ENCODE data around the gene RLF. TPM values are rescaled to one million over a fixed set of nuclear protein-coding genes. Genes with fewer than 3 reads are reported as not detected.

RLF gene
- total RNA-seq, 6 donors from 2014 or later = 8.9 to 22.3 (median 11.0) TPM

GRCh38 chr1:40270152-40270834 lies 109.1 kb downstream of the RLF start:
- no peak for TF ChIP-seq POLR2A (IDR thresholded peaks at IDR 0.05)
- no peak for TF ChIP-seq EP300 (IDR thresholded peaks at IDR 0.05)
- no peak for TF ChIP-seq POLR2AphosphoS5 (IDR thresholded peaks at IDR 0.05)
- TF ChIP-seq, protein P1, sequence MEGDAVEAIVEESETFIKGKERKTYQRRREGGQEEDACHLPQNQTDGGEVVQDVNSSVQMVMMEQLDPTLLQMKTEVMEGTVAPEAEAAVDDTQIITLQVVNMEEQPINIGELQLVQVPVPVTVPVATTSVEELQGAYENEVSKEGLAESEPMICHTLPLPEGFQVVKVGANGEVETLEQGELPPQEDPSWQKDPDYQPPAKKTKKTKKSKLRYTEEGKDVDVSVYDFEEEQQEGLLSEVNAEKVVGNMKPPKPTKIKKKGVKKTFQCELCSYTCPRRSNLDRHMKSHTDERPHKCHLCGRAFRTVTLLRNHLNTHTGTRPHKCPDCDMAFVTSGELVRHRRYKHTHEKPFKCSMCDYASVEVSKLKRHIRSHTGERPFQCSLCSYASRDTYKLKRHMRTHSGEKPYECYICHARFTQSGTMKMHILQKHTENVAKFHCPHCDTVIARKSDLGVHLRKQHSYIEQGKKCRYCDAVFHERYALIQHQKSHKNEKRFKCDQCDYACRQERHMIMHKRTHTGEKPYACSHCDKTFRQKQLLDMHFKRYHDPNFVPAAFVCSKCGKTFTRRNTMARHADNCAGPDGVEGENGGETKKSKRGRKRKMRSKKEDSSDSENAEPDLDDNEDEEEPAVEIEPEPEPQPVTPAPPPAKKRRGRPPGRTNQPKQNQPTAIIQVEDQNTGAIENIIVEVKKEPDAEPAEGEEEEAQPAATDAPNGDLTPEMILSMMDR (IDR thresholded peaks at IDR 0.05) = no peak
- Histone ChIP-seq H3K4me1 (peaks cover 0 to 5% (median 0%) of the 10 kb centered on the region in 4 donors), H3K36me3 (peaks cover 23 to 77% (median 40%) of the 10 kb centered on the region in 4 donors), H3K4me3 (no peak overlapping the region), H3K27ac (no peak overlapping the region), H3K27me3 (no peaks in the 10 kb centered on the region), H3K9me3 (no peaks in the 10 kb centered on the region)
- ATAC-seq (ENCODE audit: low FRiP score in 2 of 2) (no peak), DNase-seq (no peak)
- 54 to 78% methylated on average over 3 of the region's 3 CpGs for WGBS, 2 donors

- DNase-seq (no peak), ATAC-seq (ENCODE audit: low FRiP score in 2 of 2) (no peak)
- peaks cover 21 to 83% (median 41%) of the 10 kb centered on the region in 4 donors for H3K36me3 ChIP-seq
- no peaks in the 10 kb centered on the region for H3K27me3 ChIP-seq
- WGBS, 2 donors = 87 to 98% methylated on average over 3 of the region's 3 CpGs
- H3K9me3 ChIP-seq = no peaks in the 10 kb centered on the region
- H3K4me3 ChIP-seq = no peak overlapping the region
- no peak overlapping the region for H3K27ac ChIP-seq
- no peak for TF ChIP-seq POLR2A (IDR thresholded peaks at IDR 0.05)
- no peak for TF ChIP-seq EP300 (IDR thresholded peaks at IDR 0.05)
- no peak for TF ChIP-seq POLR2AphosphoS5 (IDR thresholded peaks at IDR 0.05)
- TF ChIP-seq, protein P1 (IDR thresholded peaks at IDR 0.05) = no peak
- H3K4me1 ChIP-seq = peaks cover 0 to under 1% (median 0%) of the 10 kb centered on the region in 4 donors
Measured at GRCh38 chr1:40272653-40273213, 111.5 kb downstream of the RLF start.

GRCh38 chr1:40273547-40274166 lies 112.5 kb downstream of the RLF start:
- H3K4me1 ChIP-seq = no peaks in the 10 kb centered on the region
- H3K36me3 ChIP-seq = peaks cover 17 to 77% (median 33%) of the 10 kb centered on the region in 4 donors
- TF ChIP-seq EP300 (IDR thresholded peaks at IDR 0.05) (no peak), POLR2A (IDR thresholded peaks at IDR 0.05) (no peak), POLR2AphosphoS5 (IDR thresholded peaks at IDR 0.05) (no peak)
- TF ChIP-seq, protein P1 (IDR thresholded peaks at IDR 0.05) = no peak
- no peaks in the 10 kb centered on the region for H3K9me3 ChIP-seq
- no peak overlapping the region for H3K4me3 ChIP-seq
- no peak overlapping the region for H3K27ac ChIP-seq
- WGBS, 2 donors = 81 to 91% methylated on average over 4 of the region's 4 CpGs
- ATAC-seq (ENCODE audit: low FRiP score in 2 of 2) = no peak
- no peak for DNase-seq
- H3K27me3 ChIP-seq = no peaks in the 10 kb centered on the region

GRCh38 chr1:40274331-40274730 lies 113.1 kb downstream of the RLF start:
- DNase-seq (no peak), ATAC-seq (ENCODE audit: low FRiP score in 2 of 2) (no peak)
- Histone ChIP-seq H3K4me3 (no peak overlapping the region), H3K9me3 (no peaks in the 10 kb centered on the region), H3K36me3 (peaks cover 13 to 77% (median 31%) of the 10 kb centered on the region in 4 donors), H3K4me1 (no peaks in the 10 kb centered on the region), H3K27ac (no peak overlapping the region), H3K27me3 (no peaks in the 10 kb centered on the region)
- WGBS, 2 donors = 93 to 96% methylated on average over 2 of the region's 2 CpGs
- TF ChIP-seq POLR2AphosphoS5 (IDR thresholded peaks at IDR 0.05) = no peak
- TF ChIP-seq EP300 (IDR thresholded peaks at IDR 0.05) = no peak
- TF ChIP-seq, protein P1 (IDR thresholded peaks at IDR 0.05) = no peak
- no peak for TF ChIP-seq POLR2A (IDR thresholded peaks at IDR 0.05)
